Right atrium auricular region (tissue), 2 donors: ENCODE data around the gene NTF4. TPM values are rescaled to one million over a fixed set of nuclear protein-coding genes. Genes with fewer than 3 reads are reported as not detected.
A peak's percentile ranks its signal among the peaks of the same experiment; 100 is the strongest.

ENCODE experiments used
- DNase-seq: peaks from one replicate; pipeline ENCODE4 v3.0.0-alpha.2; 2019; ENCODE audit warnings: low spot score
- H3K27ac ChIP-seq, 2 donors: fragments of 200-600 bp; sonication (generic); 1 replicate in 1 of 2; 2 replicates in 1 of 2; pipeline ENCODE4 v1.5.1; 2016 to 2019
- H3K27me3 ChIP-seq, 2 donors: fragments of 200-600 bp; sonication (generic); one replicate each; pipeline versions ENCODE4 v1.5.1 to v1.6.0; 2017 to 2019
- H3K36me3 ChIP-seq: fragments of 200-600 bp; sonication (generic); one replicate; pipeline ENCODE4 v1.5.1; 2016
- H3K4me1 ChIP-seq, 2 donors: fragments of 200-600 bp; sonication (generic); one replicate each; pipeline versions ENCODE4 v1.5.1 to v1.6.0; 2017 to 2019
- H3K4me3 ChIP-seq, 2 donors: fragments of 200-600 bp; sonication (generic); 1 replicate in 1 of 2; 2 replicates in 1 of 2; pipeline ENCODE4 v1.5.1; 2017 to 2019; ENCODE audit warnings: mild to moderate bottlenecking in 1 of 2, moderate library complexity in 1 of 2
- H3K9me3 ChIP-seq, 2 donors: fragments of 200-600 bp; sonication (generic); one replicate each; pipeline ENCODE4 v1.5.1; 2019
- CTCF ChIP-seq, 2 donors: fragments of 200-600 bp; sonication (generic); IDR thresholded peaks; one replicate each; pipeline ENCODE4 v1.5.1; 2019; ENCODE audit warnings: antibody characterized with exemption in 2 of 2
- total RNA-seq, 2 donors: library from RNA; depleted of rRNA; stranded (reverse); fragments of >200 nt; gene quantifications; one replicate each; pipeline ENCODE4 v1.1.0, GENCODE V29; 2016

The NTF4 gene
- total RNA-seq, 2 donors from 2014 or later = not detected

- H3K27me3 ChIP-seq = no peaks in the 10 kb centered on the region
- H3K4me1 ChIP-seq = peaks cover 0 to 12% of the 10 kb centered on the region in 2 donors
- no peak overlapping the region for H3K4me3 ChIP-seq
- H3K27ac ChIP-seq = no peak overlapping the region
- no peak for TF ChIP-seq CTCF (IDR thresholded peaks at IDR 0.05)
- peaks cover 96% of the 10 kb centered on the region for H3K36me3 ChIP-seq
- H3K9me3 ChIP-seq = no peaks in the 10 kb centered on the region
- no peak for DNase-seq
Observed at GRCh38 chr19:49102303-49102702, 37.7 kb upstream of the NTF4 start.

- Histone ChIP-seq H3K4me1 (peaks cover 0 to 12% of the 10 kb centered on the region in 2 donors), H3K4me3 (no peak overlapping the region), H3K9me3 (no peaks in the 10 kb centered on the region), H3K27ac (no peak overlapping the region), H3K27me3 (no peaks in the 10 kb centered on the region), H3K36me3 (peaks cover 96% of the 10 kb centered on the region)
- DNase-seq = no peak
- no peak for TF ChIP-seq CTCF (IDR thresholded peaks at IDR 0.05)
Observed at GRCh38 chr19:49101160-49101559, 36.5 kb upstream of the NTF4 start.

GRCh38 chr19:49098795-49099194 lies 34.2 kb upstream of the NTF4 start:
- no peaks in the 10 kb centered on the region for H3K9me3 ChIP-seq
- no peak overlapping the region for H3K4me3 ChIP-seq
- peaks cover 0 to 30% of the 10 kb centered on the region in 2 donors for H3K4me1 ChIP-seq
- H3K27ac ChIP-seq = no peak overlapping the region
- TF ChIP-seq CTCF (IDR thresholded peaks at IDR 0.05) = no peak
- no peak for DNase-seq
- H3K27me3 ChIP-seq = no peaks in the 10 kb centered on the region
- peaks cover 81% of the 10 kb centered on the region for H3K36me3 ChIP-seq

- peak; percentile 66 for DNase-seq
- TF ChIP-seq CTCF (IDR thresholded peaks at IDR 0.05) = peak; percentile 98 to 99
- H3K27ac ChIP-seq = peak overlapping the region in 1 of 2 donors; percentile 42
- H3K9me3 ChIP-seq = no peaks in the 10 kb centered on the region
- peaks cover 0 to 30% of the 10 kb centered on the region in 2 donors for H3K4me1 ChIP-seq
- peaks cover 81% of the 10 kb centered on the region for H3K36me3 ChIP-seq
- no peak overlapping the region for H3K4me3 ChIP-seq
- no peaks in the 10 kb centered on the region for H3K27me3 ChIP-seq
Observed at GRCh38 chr19:49097453-49098288, 33.1 kb upstream of the NTF4 start.

GRCh38 chr19:49094505-49095482 lies 30.2 kb upstream of the NTF4 start:
- peaks cover 0 to 30% of the 10 kb centered on the region in 2 donors for H3K4me1 ChIP-seq
- no peaks in the 10 kb centered on the region for H3K27me3 ChIP-seq
- no peak overlapping the region for H3K4me3 ChIP-seq
- H3K36me3 ChIP-seq = peaks cover 83% of the 10 kb centered on the region
- no peaks in the 10 kb centered on the region for H3K9me3 ChIP-seq
- H3K27ac ChIP-seq = peak overlapping the region; percentile 23 to 47
- peak; percentile 62 for DNase-seq
- no peak for TF ChIP-seq CTCF (IDR thresholded peaks at IDR 0.05)
